CD4-positive, alpha-beta T cell treated with Interleukin-17A for 4 hours (primary cell): ENCODE data around the gene THRA.

ENCODE experiments used
- DNase-seq: peaks from one replicate; pipeline ENCODE4 v3.0.0-alpha.2; 2020; ENCODE audit warnings: mixed read lengths

The THRA gene

DNA sequence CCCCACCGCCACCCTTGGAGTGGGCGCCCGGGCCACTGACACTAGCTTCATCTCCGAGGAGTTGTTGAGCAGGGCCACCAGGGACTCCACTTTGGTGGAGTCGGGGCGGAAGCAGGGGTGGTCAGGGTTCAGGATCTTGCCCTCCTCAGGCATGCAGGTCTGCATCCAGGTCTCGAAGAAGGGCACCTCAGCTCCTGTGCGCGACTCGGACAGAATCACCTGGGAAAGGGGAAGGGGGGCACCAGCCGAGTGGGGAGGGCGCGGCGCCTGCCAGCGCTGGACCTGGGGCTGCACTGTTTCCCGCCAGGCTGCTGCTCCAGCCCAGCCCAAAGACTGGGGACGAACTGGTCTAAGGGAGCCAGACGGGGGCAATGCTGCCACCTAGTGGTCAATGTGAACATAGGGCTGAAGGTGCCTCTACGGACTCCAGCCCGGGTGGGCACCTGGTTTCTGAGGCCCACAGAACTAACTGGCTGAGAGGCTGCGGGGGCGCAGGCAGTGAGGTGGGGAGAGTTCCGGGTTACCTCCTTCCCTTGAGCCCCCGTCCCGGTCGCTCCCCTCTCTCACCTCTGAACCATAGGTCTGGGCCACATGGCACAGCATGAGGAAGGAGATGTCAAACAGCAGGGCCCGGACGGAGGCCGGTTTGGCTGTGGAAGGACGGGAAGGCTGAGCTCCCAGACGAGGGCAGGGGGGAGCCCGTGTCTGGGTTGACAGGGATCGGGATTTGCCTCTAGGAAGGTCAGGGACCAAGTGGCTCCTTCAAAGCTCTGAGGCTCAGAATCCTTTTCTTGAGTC is 35.8 kb upstream of the THRA start:
- peak; percentile 85 for DNase-seq

DNA sequence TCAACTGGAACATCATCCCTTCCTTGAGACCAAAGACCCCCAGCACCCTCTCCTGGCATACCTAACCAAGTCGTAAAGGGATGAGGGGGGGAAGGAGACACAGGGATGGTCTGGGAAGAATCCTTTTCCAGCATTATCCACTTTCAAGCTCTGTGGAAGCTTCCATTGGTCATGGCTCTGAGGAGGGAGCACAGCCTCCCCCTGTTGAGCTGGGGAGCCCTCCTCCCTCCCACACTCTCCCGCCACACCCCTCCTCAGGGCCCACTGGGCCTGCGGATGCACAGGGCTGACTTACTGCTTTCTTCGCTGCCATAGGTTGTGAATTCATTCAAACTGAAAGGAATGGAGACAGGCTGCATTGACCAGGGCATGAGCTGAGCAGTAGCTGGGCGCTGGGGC is 35.2 kb upstream of the THRA start:
- DNase-seq, result no peak

DNA sequence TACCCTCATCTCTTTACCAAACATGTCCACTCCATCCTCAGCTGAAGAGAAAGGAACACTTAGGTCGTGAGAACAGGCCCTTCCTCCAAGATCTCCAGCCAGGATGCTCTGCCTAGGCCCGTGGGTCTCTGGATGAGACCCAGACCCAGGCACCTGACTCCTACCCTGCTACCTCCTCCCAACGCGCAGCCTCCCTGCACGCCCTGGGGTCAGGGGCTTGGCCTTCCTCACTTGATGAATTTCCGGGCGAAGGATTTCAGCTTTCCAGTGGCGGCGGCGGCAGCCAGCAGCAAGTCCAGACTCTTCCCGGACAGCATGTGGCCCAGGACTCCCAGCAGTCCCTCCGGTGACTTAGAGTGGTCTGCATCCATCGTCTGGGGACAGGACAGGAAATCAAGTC is 34.2 kb upstream of the THRA start:
- DNase-seq, result no peak

DNA sequence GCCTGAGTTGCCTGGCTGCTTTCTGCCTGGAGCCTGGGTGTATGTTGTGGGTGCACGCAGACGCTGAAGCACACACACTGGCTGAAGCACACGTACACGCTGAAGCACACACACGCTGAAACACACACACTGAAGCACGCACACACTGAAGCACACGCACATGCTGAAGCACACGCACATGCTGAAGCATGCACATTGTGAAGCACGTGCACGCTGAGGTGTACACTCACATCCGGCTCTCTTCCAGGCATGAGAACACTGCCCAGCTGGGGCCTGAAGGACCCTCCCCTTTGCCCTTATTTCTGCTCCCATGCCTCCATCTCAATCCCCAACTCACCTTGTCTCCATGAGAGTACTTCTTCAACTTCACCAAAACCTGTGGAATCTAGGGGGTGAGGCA is 31.1 kb upstream of the THRA start:
- DNase-seq, result no peak

DNA sequence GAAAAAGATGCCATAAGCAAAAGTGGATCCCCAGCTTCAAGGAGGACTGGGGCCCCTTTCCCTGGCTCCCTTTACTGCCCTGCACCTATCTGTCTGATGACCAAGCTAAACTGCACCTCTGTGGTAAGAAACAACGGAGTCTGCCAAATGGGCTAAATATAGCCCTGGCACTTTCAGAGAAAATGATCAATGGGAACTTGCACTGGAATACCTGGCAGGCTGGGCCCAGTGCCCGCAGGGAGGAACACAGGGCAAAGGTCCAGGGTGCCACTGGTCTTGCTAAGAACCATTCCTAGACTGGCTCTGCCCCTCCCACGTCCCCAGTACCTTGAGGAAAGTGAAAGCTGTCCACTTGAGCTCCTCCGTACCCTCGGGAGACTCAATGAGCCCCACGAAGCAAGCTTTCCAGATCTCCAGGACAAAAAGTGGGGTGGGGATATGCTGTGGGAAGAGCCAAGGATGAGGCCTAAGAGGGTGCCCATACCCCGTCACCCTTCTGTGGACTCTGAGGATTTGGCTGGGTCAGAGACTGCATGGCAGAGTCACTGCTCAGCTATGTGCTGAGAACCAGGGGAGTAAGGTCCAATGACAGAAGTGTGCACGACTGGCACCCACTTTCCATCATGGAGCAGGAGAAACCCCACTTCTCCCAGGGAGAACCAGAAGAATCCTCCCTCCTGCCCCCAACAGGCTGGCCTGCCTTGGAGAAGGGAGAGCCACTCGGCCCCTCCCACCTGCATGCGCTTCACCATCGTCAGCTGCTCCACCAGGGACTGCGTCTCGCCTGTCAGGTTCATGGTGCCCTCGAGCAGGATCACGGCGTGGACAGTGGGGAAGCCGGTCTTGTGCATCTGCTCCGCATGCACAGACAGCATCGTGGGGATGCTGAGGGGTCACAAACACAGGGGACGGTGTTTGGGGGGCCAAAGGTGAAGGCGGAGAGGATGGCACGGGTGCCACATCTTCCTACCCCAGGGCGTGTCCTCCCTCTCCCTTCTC is 30.1 kb upstream of the THRA start:
- DNase-seq, result no peak

DNA sequence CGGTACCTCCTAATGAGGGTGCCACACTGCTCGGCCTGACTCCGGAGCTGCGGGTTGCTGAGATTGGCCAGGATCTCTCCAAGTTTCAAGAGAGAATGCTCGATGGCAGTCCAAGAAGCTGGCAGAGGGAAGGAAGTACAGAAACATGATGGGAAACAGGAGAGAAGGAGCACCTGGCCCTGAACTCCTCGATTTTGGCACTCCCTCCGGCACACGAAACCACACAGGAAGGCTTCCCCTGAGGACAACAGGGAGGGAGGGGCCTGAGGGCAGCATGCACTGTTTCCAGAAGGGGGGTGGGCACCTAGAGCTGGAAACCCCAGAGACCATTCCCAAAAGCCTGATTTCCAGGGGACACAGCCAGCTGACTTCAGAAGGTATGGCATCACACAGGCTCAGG is 29.4 kb upstream of the THRA start:
- no peak for DNase-seq

DNA sequence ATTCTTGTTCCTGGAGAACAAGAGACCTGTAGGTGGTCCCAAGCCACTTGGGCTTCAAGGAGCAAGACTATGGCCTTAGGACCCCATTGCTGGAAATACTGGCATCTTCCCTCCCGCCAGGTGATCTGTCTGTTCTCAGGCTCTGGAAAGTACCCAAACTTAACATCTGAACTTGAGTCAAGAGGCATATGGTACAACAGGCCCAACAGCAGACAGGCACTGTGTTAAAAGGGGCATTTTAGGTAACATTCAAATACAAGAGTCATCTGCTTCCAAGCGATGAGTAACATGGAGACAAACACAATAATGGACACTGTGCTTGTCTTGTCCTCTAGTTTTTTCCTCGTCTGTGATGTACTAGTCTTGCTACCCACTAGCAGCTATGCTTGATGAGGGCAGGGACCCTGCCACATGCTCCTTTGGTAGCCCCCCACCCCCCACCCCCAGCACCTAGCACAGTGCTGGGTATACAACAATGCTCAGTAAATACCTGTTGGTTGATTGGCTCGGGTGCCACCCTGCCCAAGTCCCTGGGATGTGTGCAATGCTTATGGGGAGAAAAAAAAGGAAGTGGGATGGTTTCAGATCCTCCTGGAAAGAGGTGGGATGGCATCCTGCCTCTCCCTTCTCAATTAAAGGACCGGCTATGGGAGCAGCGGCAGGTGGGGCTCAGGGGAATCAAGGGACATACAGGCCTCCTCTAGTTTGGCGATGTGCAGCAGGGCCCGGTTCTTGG is 28.2 kb upstream of the THRA start:
- DNase-seq, result no peak

DNA sequence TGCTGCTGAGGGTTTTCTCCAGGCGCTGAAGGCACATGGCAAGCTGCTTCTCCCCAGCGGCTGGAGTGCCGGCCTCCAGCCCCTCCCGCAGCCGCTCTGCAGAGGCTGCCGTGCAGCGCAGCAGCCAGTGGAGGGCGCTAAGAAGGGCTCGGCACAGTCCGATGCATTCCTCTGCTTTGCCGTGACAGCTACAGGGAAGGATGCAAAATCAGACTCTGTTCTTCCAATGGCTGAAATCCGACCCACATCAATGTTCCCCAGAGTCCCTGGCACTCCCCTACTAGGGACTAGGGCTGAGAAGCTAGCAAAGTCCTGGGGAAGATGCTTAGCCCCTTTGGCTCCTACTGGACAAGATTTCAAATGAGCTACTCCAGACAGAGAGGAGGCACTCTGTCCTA is 27.6 kb upstream of the THRA start:
- no peak for DNase-seq

DNA sequence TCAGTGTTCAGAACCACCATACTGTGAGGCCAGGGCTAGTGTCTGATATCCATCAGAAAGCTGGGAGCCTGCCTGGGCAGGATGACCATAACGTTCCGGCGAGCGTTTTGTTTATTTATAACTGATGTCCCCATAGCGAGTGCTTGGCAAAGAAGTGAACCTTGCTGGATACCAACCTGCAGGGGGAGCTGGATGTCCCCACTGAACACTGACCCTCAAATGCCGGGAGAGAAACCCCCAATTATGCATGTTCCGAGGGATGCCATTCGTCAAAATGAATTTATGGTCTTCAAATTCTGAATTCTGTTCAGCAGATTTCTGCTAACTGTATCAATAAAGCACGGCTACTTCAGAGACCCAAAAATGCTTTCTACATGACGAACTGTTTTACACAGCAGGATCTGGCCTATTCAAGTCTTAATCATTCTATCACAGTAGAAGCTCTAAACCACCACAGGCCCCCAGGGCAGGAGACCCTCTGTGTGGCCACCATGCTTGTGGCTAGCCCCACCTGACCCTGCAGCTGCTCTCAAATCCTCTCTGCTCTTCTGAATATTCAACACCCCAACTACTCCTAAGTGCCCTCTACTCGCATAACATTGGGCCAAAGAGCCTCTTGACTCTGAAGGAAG is 23.8 kb upstream of the THRA start:
- peak; percentile 34 for DNase-seq

DNA sequence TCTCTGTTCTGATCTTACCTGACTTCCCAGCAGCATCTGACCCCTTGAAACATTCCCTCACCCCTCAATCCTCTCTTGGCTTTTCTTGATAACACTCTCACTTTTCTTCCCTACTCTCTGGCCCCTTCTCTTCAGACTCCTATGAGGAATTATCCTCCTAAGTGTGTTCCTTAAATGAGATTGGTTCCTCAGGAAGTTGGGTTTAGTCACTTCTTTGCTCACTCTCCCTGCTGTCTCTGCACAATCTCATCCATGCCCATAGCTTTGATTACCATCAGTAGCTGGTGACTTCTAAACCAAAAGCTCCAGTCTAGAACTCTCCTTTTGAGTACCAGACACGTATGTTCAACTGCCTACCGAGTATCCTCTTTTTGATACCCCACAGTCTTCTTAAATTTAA is 21.6 kb upstream of the THRA start:
- no peak for DNase-seq

DNA sequence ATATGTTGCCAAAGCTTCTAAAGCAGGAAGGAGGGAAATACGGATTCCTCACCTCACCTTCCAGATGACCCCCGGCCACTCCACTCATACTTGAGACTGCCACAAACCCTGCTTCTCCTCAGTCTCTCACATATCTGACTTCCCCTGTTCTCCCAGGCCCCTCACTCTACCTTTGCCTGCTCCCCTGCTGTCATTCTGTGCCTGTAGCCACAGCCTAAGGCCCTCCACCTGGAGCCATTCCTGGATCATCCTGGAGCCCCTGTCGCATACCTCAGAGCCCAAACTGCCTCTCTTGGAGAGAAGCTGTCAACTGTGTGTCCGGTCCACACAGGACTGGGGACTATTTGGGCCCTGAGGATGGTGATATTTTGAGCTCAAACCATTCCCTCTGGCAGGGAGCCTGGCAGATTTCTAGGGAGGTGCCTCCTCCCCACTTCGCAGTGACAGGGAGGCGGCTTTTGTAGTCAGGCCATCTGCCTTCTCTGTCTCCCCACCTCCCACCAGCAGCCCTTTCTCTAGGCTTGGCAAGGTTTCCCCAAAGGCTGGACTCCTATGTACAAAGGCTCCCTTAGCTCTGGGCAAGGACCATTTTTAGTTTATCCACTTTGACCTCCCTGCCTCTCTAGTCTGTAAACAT is 6.3 kb upstream of the THRA start:
- DNase-seq, result no peak

DNA sequence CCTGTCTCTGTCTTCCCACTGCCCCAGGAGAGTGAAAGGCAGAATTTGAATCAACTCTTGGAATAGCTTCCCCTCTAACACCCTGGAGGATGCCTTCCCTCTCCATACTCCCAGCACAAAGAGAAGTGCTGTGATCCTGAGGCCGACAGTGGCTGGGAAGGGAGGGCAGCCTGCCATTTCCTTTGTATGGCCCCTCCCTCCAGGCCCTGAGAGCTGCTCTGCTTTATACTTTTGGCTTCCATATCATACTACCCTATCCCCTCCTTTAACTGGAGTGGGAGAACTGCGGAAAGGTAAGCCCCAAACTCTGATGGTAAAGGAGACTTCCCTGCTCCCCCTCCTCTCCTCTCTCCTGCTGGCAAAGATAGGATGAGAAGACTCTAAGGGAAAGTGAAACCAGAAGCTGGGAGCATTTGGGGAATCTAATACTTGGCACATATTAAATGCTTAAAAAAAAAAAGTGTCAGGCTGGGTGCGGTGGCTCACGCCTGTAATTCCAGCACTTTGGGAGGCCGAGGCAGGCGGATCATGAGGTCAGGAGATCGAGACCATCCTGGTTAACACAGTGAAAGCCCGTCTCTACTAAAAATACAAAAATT is 4.5 kb upstream of the THRA start:
- DNase-seq, result no peak

DNA sequence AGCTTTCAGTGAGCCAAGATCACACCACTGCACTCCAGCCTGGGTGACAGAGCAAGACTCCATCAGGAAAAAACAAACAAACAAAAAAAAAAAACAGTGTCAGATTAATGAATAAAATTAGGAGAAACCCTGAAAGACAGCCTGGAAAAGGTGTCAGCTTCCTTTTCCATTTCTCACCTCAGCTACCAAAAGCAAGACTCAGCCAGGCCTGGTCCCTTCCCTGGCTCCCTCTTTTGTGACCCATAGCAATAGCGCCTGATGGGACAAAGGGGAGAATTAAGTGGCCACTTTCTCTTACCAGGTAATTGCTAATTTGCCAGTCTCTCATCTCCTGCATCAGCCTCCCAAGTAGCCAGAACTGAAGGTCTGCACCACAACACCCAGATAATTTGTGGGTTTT is 3.9 kb upstream of the THRA start:
- DNase-seq, result no peak

DNA sequence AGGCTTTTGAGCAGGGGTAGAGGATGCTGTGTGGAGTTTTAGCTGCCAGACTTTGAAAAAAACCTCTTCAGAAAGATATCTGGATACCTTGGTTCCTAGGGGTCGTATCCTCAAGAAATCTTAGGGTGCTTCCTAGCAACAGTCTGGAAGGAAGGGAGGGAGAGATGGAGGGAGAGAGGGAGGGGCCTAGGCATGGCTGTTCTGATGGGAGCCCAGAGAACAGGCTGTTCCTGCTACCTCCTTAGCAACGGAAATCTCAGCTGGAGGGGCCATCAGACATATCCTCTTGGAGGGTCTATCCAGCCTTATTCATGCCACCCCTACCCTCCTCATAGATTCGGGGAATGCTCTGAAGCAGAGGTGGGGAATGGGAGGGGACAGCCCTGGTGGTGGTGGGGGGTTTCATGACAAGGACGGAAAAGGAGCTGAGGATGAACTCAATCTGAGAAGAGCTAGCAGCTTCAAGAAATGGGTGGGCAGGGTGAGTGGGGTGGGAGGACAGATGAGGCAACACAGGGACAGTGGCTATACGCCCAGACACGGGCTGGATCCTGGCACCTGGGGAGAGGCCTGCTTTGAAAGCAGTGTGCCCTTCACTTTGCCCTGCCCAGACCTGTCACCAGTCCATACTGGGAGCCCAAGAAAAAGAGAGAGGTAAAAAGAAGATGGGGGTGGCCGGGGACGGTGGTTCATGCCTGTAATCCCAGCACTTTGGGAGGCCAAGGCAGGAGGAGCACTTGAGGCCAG is 2.9 kb upstream of the THRA start:
- no peak for DNase-seq

DNA sequence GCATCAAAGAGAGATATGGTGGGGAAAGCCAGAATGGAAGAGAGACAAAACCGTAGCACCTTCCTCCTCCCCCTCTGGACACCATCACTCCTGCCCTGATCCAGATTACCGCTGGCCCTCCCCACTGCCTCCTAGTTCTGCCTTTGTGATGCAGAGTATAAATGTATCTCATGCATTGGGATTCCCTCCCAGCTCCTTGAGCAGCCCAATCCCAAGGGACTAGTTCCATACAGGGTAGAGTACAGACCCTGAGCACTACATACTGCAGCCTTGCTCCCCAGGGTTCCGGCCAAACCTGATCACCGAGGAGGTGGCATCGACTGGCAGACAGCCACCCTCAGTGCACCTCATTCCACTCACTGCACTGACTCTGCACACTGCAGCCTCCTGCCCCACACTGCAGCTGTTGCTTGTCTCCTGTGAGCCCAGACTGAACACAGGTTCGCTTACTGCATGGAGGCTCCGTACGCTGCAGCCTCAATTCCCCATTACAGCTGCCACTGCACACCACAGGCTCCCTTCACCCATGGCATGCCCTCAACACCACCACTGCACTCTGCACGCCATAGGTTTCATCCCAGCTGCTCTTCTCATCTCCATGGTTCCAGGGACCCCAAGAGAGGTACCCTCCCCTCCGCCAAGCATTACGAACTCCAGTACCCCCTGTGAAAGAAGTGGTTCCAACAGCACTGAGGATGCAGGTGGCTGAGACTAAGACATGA is 1.7 kb upstream of the THRA start:
- no peak for DNase-seq

DNA sequence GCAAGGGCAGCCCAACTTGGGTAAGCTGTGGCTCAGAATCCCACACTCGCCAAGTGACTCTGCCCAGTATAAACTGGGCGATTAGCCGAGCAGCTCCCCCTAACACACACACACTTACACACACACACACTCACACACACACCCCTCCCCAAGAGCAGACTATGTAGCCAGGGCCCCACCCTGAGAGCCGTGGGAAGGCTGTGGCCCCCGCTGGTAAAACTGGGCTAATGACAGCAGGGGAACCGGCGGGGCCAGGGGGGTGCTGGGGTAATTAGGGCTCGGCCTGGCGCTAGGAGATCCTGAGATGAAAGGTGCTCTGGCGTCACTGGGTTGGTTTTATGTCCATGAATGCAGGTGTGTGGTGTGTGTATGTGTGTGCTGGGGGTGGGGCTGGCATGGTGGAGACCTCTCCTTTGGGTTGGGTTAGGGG is 1.1 kb upstream of the THRA start:
- no peak for DNase-seq

DNA sequence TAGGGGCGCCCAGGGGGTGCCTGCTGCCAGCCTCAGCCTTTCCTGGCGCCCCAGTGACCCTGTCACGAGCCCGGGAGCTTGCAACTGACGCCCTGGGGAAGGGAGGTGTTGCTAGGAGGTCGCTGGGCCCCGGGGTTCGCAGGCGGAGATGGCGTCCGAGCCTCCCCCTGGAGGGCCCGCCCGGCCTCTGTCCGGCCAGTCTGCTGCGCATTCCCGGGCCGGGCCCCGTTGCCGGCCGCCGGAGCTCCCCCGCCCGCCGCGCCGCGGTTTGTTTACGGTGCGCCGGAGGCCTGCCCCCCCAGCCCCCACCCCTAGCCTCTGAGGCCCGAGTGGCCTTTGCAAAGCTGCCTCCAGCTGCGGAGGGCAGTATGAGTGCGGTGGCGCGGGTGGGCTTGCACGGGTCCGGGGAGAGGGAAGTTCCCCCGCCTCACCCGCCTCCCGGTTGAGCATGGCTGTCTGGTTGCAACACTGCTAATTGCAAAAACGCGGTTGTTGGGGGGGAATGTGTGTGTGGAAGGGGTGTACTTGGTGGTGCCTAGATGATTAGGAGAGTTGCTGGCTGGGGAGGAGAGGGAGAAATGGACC is 514 bp downstream of the THRA start:
- peak; percentile 49 for DNase-seq

DNA sequence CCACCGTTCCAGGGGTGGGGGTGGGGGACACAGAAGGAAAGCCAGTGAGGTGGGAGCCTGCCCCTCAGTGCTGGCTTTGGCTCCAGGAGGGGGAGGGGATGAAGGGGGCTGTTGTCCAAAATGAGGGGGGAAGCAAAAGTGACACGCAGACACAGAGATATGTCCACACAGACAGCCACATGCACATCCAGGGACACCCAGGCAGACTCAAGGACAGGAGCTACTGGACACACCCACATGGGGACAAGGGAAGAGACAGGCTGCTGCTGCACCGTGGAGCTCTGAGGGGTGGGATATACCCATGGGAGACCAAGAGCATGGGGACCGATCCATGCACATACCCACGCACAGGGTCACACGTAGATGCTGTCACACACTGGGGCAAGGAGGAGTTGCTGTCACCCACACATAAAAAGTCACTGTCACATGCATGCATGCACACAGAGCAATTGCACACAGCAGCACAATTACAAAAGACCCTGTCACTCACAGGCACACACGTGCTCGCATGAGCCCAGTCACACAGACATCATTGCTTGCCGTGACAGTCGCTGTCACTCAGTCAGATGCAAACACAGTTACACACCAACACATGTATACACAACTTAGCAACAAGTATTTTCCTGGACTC is 1.3 kb downstream of the THRA start:
- DNase-seq, result peak; percentile 35

DNA sequence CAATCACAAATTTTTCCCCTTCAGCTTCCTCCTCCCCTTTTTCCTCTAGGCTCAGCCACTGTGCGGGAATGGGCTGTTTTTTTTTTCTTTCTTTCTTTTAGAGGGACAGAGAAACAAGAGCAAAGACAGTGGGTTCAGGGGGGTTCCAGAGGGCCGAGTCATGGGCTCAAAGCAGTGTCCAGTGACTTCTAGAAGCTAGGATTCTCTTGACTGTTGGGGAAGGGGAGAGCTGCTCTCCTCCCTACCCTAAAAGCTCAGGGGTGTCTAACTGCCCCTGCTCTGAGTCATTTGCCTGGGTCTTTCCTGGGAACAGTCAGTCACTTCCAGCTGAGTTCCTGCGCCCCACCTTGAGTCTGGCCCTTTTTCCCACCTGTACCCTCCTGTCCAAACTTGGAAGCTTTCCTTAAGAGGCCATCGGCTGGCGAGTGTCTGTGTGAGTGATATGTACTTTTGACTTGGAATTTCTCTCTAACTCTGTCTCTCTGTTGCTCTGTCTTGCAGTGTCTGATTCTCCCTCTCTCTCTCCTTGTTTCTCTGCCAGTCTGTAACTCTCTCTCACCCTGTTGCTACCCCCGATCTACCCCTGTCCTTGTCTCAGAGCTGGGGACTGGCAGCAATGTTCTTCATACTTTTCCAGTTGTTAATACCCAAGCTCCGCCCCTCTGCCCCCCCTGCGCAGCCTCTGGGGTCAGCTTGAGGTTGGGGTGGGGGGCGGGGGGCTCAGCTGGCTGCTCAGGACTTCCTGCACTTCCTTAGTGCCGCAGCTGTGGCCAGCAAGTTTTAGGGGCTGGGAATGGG is 2.4 kb downstream of the THRA start:
- no peak for DNase-seq
